ENCODE measurements around the gene SUGCT. TPM values are rescaled to one million over a fixed set of nuclear protein-coding genes. Genes with fewer than 3 reads are reported as not detected.

Gene SUGCT
- total and polyA plus RNA-seq, 2 of the 13 experiments (the other 11 are each of a cell fraction or from before 2014, with no cell fraction given), result 10.1 to 22.2 TPM

- no TSS peak for BruUV-seq (replicated peaks)
Observed at GRCh38 chr7:40676221-40676620, 541.4 kb downstream of the SUGCT start.

More at GRCh38 chr7:40676221-40676620, 541.4 kb downstream of the SUGCT start:
- Histone ChIP-seq H3K9me3 (ENCODE audit: low read length) (no peaks in the 10 kb centered on the region), H3K36me3 (replicated peaks in 1 of 2; ENCODE audit: control insufficient read depth in 1 of 2, insufficient read depth in 2 of 2, low read length in 2 of 2) (no peaks in the 10 kb centered on the region), H3K27ac (ENCODE audit: extremely low read length, insufficient read depth, low read length) (no peak overlapping the region), H3K4me1 (ENCODE audit: insufficient read depth, low read length) (no peaks in the 10 kb centered on the region), H4K20me1 (ENCODE audit: insufficient read depth, low read length) (no peaks in the 10 kb centered on the region), H2AFZ (ENCODE audit: low read length) (no peak overlapping the region), H3K4me3 (replicated peaks in 1 of 3; ENCODE audit: insufficient read depth in 1 of 3, low read depth in 2 of 3, low read length in 3 of 3) (no peak overlapping the region), H3K9ac (ENCODE audit: insufficient read depth, low read depth, low read length) (no peak overlapping the region), H3K4me2 (ENCODE audit: low read depth, low read length) (no peak overlapping the region), H3K79me2 (ENCODE audit: insufficient read depth, low read length) (no peaks in the 10 kb centered on the region), H3K27me3 (ENCODE audit: control insufficient read depth in 1 of 2, insufficient read depth in 2 of 2, low read length in 2 of 2) (no peaks in the 10 kb centered on the region)
- ATAC-seq, result no peak
- ChIA-PET POLR2A (no interaction called here), CTCF (ENCODE audit: low intra/inter-chr PET ratio, low total read pairs) (no interaction called here)
- DNase-seq (ENCODE audit: low spot score), result no peak
- intact Hi-C loops (cut with micrococcal nuclease; ENCODE audit: unreplicated experiment) (no loop called here), in situ Hi-C loops (cut with HindIII; ENCODE audit: extremely low pct_ligation_motif_present, low pct_unique_long_range_greater_than_20kb) (no loop called here)
- FAIRE-seq, result no peak
- 95% methylated on average over 6 of the region's 6 CpGs for WGBS (ENCODE audit: low lambda C conversion rate)
- TF ChIP-seq ZNF180 (CRISPR knock-in tag; IDR thresholded peaks at IDR 0.05; ENCODE audit: borderline replicate concordance, low read depth) (no peak), GPN1 (CRISPR knock-in tag; IDR thresholded peaks at IDR 0.05; ENCODE audit: borderline replicate concordance) (no peak), HDAC1 (CRISPR knock-in tag; IDR thresholded peaks at IDR 0.05) (no peak), JARID2 (CRISPR knock-in tag; IDR thresholded peaks at IDR 0.05; ENCODE audit: insufficient replicate concordance) (no peak), MAZ (IDR thresholded peaks at IDR 0.05; ENCODE audit: borderline replicate concordance, low read depth, low read length) (no peak), MAZ (CRISPR knock-in tag; IDR thresholded peaks at IDR 0.05; ENCODE audit: low read depth) (no peak), ZNF44 (CRISPR knock-in tag; IDR thresholded peaks at IDR 0.05) (no peak), ZNF704 (CRISPR knock-in tag; IDR thresholded peaks at IDR 0.05; ENCODE audit: borderline replicate concordance) (no peak), TRIM22 (IDR thresholded peaks at IDR 0.05) (no peak)
- TF ChIP-seq, protein P1, sequence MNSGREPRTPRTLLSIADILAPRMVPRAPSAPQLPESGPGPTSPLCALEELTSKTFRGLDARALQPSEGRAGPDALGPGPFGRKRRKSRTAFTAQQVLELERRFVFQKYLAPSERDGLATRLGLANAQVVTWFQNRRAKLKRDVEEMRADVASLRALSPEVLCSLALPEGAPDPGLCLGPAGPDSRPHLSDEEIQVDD (CRISPR knock-in tag; IDR thresholded peaks at IDR 0.05; ENCODE audit: borderline replicate concordance), result no peak
- TF ChIP-seq, protein P2, sequence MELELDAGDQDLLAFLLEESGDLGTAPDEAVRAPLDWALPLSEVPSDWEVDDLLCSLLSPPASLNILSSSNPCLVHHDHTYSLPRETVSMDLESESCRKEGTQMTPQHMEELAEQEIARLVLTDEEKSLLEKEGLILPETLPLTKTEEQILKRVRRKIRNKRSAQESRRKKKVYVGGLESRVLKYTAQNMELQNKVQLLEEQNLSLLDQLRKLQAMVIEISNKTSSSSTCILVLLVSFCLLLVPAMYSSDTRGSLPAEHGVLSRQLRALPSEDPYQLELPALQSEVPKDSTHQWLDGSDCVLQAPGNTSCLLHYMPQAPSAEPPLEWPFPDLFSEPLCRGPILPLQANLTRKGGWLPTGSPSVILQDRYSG (CRISPR knock-in tag; IDR thresholded peaks at IDR 0.05), result no peak
- TF ChIP-seq, protein P3, sequence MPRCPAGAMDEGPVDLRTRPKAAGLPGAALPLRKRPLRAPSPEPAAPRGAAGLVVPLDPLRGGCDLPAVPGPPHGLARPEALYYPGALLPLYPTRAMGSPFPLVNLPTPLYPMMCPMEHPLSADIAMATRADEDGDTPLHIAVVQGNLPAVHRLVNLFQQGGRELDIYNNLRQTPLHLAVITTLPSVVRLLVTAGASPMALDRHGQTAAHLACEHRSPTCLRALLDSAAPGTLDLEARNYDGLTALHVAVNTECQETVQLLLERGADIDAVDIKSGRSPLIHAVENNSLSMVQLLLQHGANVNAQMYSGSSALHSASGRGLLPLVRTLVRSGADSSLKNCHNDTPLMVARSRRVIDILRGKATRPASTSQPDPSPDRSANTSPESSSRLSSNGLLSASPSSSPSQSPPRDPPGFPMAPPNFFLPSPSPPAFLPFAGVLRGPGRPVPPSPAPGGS (CRISPR knock-in tag; IDR thresholded peaks at IDR 0.05), result no peak
- TF ChIP-seq, protein P4, sequence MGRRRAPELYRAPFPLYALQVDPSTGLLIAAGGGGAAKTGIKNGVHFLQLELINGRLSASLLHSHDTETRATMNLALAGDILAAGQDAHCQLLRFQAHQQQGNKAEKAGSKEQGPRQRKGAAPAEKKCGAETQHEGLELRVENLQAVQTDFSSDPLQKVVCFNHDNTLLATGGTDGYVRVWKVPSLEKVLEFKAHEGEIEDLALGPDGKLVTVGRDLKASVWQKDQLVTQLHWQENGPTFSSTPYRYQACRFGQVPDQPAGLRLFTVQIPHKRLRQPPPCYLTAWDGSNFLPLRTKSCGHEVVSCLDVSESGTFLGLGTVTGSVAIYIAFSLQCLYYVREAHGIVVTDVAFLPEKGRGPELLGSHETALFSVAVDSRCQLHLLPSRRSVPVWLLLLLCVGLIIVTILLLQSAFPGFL (CRISPR knock-in tag; IDR thresholded peaks at IDR 0.05), result no peak
